Hepatocyte (in vitro differentiated cells): ENCODE data around the gene PACS1.

Experiments
- CTCF ChIP-seq: fragments of 200-600 bp; sonication (generic); IDR thresholded peaks from 2 replicates; pipeline ENCODE4 v1.5.1; 2016; ENCODE audit warnings: antibody characterized with exemption, mild to moderate bottlenecking; ENCODE audit not compliant: poor library complexity
- EZH2 ChIP-seq: fragments of 200-600 bp; sonication (generic); IDR thresholded peaks from 2 replicates; pipeline ENCODE4 v1.6.1; 2016; ENCODE audit warnings: antibody characterized with exemption, mild to moderate bottlenecking, borderline replicate concordance

- TF ChIP-seq CTCF (peak; percentile 93), EZH2 (no peak)
These were observed 212.7 kb downstream of the PACS1 start for GRCh38 chr11:66282468-66283455.
